ENCODE measurements around the gene CPHXL. TPM values are rescaled to one million over a fixed set of nuclear protein-coding genes. Genes with fewer than 3 reads are reported as not detected.

Gene CPHXL
- total and polyA plus RNA-seq, 2 donors from 2014 or later, result not detected

- Histone ChIP-seq H3K9ac (ENCODE audit: low read length in 3 of 3) (no peak overlapping the region), H3K4me1 (ENCODE audit: control insufficient read depth in 2 of 3, insufficient read depth in 2 of 3, low read depth in 1 of 3, low read length in 3 of 3) (no peaks in the 10 kb centered on the region), H3K27ac (ENCODE audit: low read depth in 2 of 2, low read length in 2 of 2) (no peak overlapping the region), H3K9me3 (ENCODE audit: control insufficient read depth in 2 of 3, insufficient read depth in 1 of 3, low read length in 3 of 3) (peaks cover 0 to 2% (median 0%) of the 10 kb centered on the region in 3 donors), H3K27me3 (ENCODE audit: control insufficient read depth, insufficient read depth, low read length) (no peaks in the 10 kb centered on the region), H3K4me3 (ENCODE audit: low read length in 3 of 3) (no peak overlapping the region), H3K36me3 (ENCODE audit: control insufficient read depth in 2 of 3, insufficient read depth in 3 of 3, low read length in 3 of 3) (no peaks in the 10 kb centered on the region)
- DNase-seq, result no peak
- no peak for FAIRE-seq
- TF ChIP-seq, protein P1, sequence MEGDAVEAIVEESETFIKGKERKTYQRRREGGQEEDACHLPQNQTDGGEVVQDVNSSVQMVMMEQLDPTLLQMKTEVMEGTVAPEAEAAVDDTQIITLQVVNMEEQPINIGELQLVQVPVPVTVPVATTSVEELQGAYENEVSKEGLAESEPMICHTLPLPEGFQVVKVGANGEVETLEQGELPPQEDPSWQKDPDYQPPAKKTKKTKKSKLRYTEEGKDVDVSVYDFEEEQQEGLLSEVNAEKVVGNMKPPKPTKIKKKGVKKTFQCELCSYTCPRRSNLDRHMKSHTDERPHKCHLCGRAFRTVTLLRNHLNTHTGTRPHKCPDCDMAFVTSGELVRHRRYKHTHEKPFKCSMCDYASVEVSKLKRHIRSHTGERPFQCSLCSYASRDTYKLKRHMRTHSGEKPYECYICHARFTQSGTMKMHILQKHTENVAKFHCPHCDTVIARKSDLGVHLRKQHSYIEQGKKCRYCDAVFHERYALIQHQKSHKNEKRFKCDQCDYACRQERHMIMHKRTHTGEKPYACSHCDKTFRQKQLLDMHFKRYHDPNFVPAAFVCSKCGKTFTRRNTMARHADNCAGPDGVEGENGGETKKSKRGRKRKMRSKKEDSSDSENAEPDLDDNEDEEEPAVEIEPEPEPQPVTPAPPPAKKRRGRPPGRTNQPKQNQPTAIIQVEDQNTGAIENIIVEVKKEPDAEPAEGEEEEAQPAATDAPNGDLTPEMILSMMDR (IDR thresholded peaks at IDR 0.05; ENCODE audit: borderline replicate concordance, extremely low read depth, insufficient read depth), result no peak
- intact Hi-C loops (cut with DNase I), result no loop called here
Observed at GRCh38 chr16:75742424-75743047, 16.2 kb upstream of the CPHXL start.

DNA sequence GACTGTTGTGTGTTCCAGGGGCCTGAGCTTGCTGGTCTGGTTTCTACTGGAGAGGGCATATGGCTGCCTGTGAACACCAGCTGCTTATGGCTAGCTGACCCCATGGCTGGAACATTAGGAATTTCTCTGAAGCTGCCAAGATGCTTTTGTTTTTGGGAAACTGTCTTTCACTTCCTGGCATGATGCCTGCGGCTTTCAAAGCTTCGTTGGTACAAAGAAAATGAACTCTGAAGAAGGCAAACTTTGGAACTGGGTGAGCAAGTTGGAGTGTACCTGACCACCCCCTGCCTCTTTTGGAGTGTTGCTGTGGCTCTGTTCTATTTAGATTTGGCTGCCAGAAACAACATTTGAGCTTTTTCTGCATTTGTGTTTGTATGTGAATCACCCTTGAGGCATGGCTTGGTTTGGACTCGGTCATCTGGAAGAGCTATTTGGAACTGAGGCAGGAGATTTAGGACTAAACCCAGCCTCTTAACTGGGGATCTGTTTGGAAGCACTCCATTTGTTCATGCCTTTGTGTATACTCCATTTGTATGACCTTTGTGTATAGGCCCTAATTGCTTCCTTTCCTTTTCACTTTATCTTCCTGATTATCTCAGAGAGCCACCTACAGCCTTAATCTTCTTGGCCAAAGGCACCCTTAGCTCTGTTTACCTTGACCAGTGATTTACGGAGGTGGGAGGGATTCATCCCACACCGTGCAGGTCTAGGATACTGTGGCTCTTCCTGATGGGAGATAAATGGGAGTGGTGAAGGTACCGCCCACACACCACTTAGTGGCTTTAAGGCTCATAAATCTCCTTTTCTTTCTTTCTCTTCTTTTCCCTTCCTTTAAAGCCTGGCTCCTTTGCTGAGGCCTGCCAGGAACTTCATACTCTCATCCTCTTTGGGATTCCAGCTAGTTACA, 7.3 kb upstream of the CPHXL start:
- H3K27ac ChIP-seq (ENCODE audit: low read depth in 2 of 2, low read length in 2 of 2), result no peak overlapping the region
- DNase-seq, result peak in 4 of 5 donors; percentile 60 to 90 (median 77)
- no peak for FAIRE-seq

DNA sequence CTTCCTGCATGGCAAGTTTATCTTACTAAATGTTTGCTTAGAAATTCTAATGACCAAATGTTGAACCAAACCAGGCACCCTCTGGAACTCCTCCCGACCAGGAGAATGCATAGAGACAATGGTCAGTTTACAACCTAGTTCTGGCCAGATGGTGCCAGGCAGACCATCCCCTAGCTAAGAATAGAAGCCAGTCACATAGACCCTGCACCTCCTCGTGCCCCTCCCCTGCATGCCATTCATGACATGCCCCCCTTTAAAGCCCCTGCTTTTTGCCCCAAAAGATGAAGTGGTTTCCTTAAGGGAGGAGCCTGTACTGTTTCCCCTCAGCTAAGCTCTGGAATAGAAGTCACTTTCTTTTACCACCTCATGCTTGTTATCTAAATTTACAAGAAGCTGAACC, 6.6 kb upstream of the CPHXL start:
- Histone ChIP-seq H3K9me3 (ENCODE audit: control insufficient read depth in 2 of 3, insufficient read depth in 1 of 3, low read length in 3 of 3) (no peaks in the 10 kb centered on the region), H3K9ac (ENCODE audit: low read length in 3 of 3) (no peak overlapping the region), H3K27ac (ENCODE audit: low read depth in 2 of 2, low read length in 2 of 2) (no peak overlapping the region), H3K36me3 (ENCODE audit: control insufficient read depth in 2 of 3, insufficient read depth in 3 of 3, low read length in 3 of 3) (no peaks in the 10 kb centered on the region), H3K4me3 (ENCODE audit: low read length in 3 of 3) (no peak overlapping the region), H3K27me3 (ENCODE audit: control insufficient read depth, insufficient read depth, low read length) (no peaks in the 10 kb centered on the region), H3K4me1 (ENCODE audit: control insufficient read depth in 2 of 3, insufficient read depth in 2 of 3, low read depth in 1 of 3, low read length in 3 of 3) (peaks cover 0 to 6% (median 0%) of the 10 kb centered on the region in 3 donors)
- DNase-seq (no peak), FAIRE-seq (no peak)
- intact Hi-C loops (cut with DNase I), result no loop called here
- TF ChIP-seq, protein P1 (IDR thresholded peaks at IDR 0.05; ENCODE audit: borderline replicate concordance, extremely low read depth, insufficient read depth), result no peak

More for the DNA sequence above, 7.3 kb upstream of the CPHXL start:
- TF ChIP-seq, protein P1 (IDR thresholded peaks at IDR 0.05; ENCODE audit: borderline replicate concordance, extremely low read depth, insufficient read depth), result no peak
- Histone ChIP-seq H3K36me3 (ENCODE audit: control insufficient read depth in 2 of 3, insufficient read depth in 3 of 3, low read length in 3 of 3) (no peaks in the 10 kb centered on the region), H3K27me3 (ENCODE audit: control insufficient read depth, insufficient read depth, low read length) (no peaks in the 10 kb centered on the region), H3K9ac (ENCODE audit: low read length in 3 of 3) (no peak overlapping the region), H3K4me3 (ENCODE audit: low read length in 3 of 3) (no peak overlapping the region), H3K9me3 (ENCODE audit: control insufficient read depth in 2 of 3, insufficient read depth in 1 of 3, low read length in 3 of 3) (no peaks in the 10 kb centered on the region), H3K4me1 (ENCODE audit: control insufficient read depth in 2 of 3, insufficient read depth in 2 of 3, low read depth in 1 of 3, low read length in 3 of 3) (peaks cover 0 to 6% (median 0%) of the 10 kb centered on the region in 3 donors)
- intact Hi-C loops (cut with DNase I), result no loop called here
